Measurements from ENCODE around the gene FGF12.

DNA sequence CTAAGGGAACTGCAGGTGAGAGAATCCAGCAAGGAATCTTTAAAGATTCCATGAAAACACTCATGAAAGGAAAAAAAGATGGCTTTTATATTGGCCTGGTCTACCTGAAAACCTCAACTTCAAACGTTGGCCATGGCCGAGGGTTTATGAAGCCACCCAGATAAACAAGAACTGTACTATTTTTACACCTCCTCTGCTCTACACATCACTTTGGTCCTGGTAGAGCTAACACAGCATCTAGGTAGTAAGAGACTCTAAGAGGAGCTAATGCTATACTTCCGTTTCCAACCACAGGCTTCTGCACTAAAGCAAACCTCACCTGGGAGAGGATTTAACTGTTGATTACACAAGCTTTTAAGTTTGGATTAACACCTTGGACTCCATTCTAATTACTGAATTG is 466.2 kb downstream of the FGF12 start:
- TF ChIP-seq, protein P1, sequence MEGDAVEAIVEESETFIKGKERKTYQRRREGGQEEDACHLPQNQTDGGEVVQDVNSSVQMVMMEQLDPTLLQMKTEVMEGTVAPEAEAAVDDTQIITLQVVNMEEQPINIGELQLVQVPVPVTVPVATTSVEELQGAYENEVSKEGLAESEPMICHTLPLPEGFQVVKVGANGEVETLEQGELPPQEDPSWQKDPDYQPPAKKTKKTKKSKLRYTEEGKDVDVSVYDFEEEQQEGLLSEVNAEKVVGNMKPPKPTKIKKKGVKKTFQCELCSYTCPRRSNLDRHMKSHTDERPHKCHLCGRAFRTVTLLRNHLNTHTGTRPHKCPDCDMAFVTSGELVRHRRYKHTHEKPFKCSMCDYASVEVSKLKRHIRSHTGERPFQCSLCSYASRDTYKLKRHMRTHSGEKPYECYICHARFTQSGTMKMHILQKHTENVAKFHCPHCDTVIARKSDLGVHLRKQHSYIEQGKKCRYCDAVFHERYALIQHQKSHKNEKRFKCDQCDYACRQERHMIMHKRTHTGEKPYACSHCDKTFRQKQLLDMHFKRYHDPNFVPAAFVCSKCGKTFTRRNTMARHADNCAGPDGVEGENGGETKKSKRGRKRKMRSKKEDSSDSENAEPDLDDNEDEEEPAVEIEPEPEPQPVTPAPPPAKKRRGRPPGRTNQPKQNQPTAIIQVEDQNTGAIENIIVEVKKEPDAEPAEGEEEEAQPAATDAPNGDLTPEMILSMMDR (IDR thresholded peaks at IDR 0.05 in 8 of 11, conservative IDR thresholded peaks at IDR 0.05 in 3 of 11), result no peak
- no peak for TF ChIP-seq POLR2A (IDR thresholded peaks at IDR 0.05)
